Stimulated activated CD8-positive, alpha-beta memory T cell treated with anti-CD3 and anti-CD28 coated beads, Interleukin-15, amount 100 ng/mL, for 4 hours (primary cell): ENCODE measurements around the gene BBX.
"Not testable (repeated sequence)": the region's sequence is repeated elsewhere in the genome, so short reads cannot be mapped to it uniquely, and the experiment has no call there.

ENCODE experiments used
- DNase-seq, 2 donors: peaks; one replicate each; pipeline ENCODE4 v3.0.0-alpha.2; 2020; ENCODE audit warnings: low read depth in 2 of 2

The BBX gene

GRCh38 chr3:107542665-107543064 lies 19.9 kb downstream of the BBX start:
- no peak for DNase-seq

GRCh38 chr3:107543666-107544065 lies 20.9 kb downstream of the BBX start:
- no peak for DNase-seq

- no peak for DNase-seq
Measured at GRCh38 chr3:107545680-107546120, 22.9 kb downstream of the BBX start.

- no peak for DNase-seq
Measured at GRCh38 chr3:107548601-107549000, 25.8 kb downstream of the BBX start.

- DNase-seq = no peak
Measured at GRCh38 chr3:107555359-107555758, 32.6 kb downstream of the BBX start.

GRCh38 chr3:107557743-107558142 lies 35.0 kb downstream of the BBX start:
- DNase-seq = no peak

GRCh38 chr3:107560166-107560565 lies 37.4 kb downstream of the BBX start:
- no peak for DNase-seq

- DNase-seq = no peak
Measured at GRCh38 chr3:107561980-107562379, 39.2 kb downstream of the BBX start.

GRCh38 chr3:107562969-107563529 lies 40.3 kb downstream of the BBX start:
- DNase-seq = no peak

GRCh38 chr3:107565244-107565643 lies 42.5 kb downstream of the BBX start:
- DNase-seq = not testable (repeated sequence)

- DNase-seq = not testable (repeated sequence)
Measured at GRCh38 chr3:107571089-107571488, 48.3 kb downstream of the BBX start.

GRCh38 chr3:107571492-107571891 lies 48.7 kb downstream of the BBX start:
- not testable (repeated sequence) for DNase-seq

GRCh38 chr3:107574650-107575049 lies 51.9 kb downstream of the BBX start:
- no peak for DNase-seq

GRCh38 chr3:107578091-107578490 lies 55.3 kb downstream of the BBX start:
- no peak for DNase-seq

- no peak for DNase-seq
Measured at GRCh38 chr3:107578523-107578922, 55.8 kb downstream of the BBX start.

GRCh38 chr3:107579371-107579770 lies 56.6 kb downstream of the BBX start:
- no peak for DNase-seq

GRCh38 chr3:107581230-107581629 lies 58.5 kb downstream of the BBX start:
- DNase-seq = no peak

- no peak for DNase-seq
Measured at GRCh38 chr3:107588217-107588616, 65.5 kb downstream of the BBX start.

- no peak for DNase-seq
Measured at GRCh38 chr3:107589454-107589853, 66.7 kb downstream of the BBX start.

- DNase-seq = no peak
Measured at GRCh38 chr3:107590786-107591185, 68.0 kb downstream of the BBX start.

- DNase-seq = no peak
Measured at GRCh38 chr3:107592073-107592472, 69.3 kb downstream of the BBX start.

GRCh38 chr3:107594870-107595269 lies 72.1 kb downstream of the BBX start:
- DNase-seq = no peak

- DNase-seq = no peak
Measured at GRCh38 chr3:107596639-107597038, 73.9 kb downstream of the BBX start.
